Measurements from ENCODE around the gene ING2.
"Not testable (repeated sequence)": the region's sequence is repeated elsewhere in the genome, so short reads cannot be mapped to it uniquely, and the experiment has no call there.

The ING2 gene

DNA sequence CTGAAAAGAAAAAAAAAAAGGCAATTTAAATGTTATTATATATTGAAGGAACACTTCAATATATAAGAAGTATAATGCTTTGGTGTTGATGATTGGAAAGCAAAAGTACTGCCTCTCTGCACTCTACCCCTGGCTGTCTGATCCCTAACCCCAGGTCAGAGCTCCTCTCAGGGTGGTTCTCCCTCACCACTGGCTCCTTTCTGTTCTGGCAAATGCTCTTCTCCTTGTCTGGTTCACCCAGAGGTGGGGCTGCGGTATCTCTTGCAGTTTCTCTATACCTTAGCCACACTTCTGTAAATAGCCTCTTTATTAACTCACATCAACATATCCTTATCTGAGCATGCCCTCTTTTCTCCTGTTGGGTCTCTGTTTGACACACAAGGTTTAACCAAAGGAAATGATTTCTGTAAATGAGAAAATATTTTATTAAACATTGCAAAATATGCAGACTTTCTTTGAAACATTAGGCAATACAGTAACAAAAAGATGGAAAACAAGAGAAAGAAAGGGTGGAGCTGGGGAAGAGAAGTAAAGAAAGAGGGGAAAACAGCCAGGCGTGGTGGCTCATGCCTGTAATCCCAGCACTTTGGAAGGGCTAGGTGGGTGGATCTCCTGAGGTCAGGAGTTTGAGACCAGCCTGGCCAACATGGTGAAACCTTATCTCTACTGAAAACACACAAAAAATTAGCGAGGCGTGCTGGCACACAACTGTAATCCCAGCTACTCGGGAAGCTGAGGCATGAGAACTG is 45.7 kb downstream of the ING2 start:
- no peak for DNase-seq (ENCODE audit: low read depth)

DNA sequence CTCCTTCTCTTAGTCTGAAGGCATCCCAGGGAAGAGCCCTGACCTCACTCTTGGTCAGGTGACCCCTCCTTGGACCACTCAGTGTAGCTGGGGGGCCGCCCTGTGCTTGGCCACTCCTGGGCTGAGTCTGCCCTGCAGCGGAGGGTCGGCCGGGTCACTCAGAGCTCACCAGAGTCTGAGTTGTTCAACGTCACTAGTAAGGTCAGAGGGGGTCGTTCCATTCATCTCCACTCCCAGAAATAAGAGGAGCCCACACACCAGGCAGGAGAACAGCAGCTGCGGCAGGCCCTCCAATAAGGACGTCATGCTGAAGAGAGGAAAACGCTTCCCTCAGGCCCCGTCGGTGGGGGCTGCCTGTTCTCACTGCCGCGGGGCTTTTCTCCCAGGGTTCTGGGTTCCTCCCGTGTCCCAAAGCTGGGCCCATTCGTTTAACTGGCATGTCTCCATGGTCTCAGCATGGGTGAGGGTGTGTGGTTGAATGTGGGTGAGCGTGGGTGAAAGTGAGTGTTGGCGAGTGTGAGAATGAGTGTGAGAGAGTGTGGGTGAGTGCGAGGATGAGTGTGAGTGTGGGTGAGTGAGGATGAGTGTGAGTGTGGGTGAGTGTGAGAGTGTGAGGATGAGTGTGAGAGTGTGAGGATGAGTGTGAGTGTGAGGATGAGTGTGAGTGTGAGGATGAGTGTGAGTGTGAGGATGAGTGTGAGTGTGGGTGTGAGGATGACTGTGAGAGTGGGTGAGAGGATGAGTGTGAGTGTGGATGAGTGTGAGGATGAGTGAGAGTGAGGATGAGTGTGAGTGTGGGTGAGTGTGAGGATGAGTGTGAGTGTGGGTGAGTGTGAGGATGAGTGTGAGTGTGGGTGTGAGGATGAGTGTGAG is 47.7 kb downstream of the ING2 start:
- no peak for DNase-seq (ENCODE audit: low read depth)

DNA sequence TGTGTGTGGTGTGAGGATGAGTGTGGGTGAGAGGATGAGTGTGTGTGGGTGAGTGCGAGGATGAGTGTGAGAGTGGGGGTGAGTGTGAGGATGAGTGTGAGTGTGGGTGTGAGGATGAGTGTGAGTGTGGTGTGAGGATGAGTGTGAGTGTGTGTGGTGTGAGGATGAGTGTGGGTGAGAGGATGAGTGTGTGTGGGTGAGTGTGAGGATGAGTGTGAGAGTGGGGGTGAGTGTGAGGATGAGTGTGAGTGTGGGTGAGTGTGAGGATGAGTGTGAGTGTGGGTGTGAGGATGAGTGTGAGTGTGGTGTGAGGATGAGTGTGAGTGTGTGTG is 48.3 kb downstream of the ING2 start:
- DNase-seq (ENCODE audit: low read depth): not testable (repeated sequence)

DNA sequence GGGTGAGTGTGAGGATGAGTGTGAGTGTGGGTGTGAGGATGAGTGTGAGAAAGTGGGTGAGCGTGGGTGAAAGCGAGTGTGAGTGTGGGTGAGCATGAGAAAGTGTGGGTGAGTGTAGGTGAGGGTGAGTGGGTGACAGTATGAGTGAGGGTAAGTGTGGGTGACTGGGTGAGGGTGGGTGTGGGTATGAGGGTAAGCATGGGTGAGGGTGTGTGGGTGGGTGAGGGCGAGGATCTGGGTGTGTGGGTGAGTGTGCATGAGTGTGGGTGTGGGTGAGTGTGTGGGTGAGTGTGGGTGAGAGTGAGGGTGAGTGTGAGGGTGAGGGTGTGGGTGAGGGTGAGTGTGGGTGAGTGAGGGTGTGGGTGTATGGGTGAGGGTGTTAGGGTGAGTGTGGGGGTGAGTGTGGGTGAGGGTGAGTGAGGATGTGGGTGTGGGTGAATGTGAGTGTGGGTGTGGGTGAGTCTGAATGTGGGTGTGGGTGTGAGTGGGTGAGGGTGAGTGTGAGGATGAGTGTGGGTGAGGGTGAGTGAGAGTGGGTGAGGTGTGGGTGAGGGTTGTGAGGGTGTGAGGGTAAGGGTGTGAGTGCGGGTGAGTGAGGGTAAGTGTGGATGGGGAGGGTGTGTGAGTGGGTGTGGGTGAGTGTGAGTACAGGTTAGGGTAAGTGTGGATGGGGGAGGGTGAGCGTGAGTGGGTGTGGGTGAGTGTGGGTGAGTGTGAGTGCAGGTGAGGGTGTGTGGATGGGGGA is 48.9 kb downstream of the ING2 start:
- no peak for DNase-seq (ENCODE audit: low read depth)

DNA sequence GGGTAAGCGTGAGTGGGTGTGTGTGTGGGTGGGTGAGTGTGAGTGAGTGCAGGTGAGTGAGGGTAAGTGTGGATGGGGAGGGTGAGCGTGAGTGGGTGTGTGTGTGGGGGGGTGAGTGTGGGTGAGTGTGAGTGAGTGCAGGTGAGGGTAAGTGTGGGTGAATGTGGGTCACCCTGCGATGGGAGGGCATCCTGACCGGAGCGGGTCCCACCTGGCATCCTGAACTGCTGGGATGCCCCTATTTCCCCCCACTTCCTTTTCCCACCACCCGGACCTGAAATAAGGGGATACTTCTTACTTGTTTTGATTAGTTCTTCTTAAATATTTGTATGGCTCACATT is 49.5 kb downstream of the ING2 start:
- DNase-seq (ENCODE audit: low read depth): no peak

DNA sequence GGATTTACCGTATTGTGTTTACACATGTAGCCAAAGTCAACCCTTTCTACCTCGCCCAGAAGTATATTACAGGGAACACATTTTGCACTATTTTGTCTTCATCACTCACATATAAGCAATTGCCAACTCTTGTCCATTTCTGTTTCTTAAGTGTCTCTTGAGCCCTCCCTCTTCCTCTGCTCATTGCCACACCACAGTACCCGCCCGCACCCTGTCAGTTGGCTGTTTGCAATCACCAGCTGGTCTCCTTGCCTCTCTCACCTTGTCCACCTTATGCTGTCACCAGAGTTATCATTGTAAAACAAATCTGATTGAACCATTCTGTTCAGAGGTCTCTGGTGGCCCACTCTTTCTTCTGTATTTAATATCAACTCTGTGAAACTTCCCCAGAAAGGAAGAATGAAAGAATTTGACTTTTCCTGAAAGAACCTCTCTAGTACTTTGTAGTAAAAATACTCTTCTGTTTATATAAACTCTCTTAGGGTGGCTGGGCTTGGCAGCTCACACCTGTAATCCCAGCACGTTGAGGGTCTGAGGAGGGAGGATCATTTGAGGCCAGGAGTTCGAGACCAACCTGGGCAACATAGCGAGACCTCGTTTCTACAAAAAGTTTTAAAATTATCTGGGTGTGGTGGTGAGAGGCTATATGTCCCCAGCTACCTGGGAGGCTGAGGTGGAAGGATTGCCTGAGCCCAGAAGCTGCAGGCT is 50.2 kb downstream of the ING2 start:
- DNase-seq (ENCODE audit: low read depth): no peak

DNA sequence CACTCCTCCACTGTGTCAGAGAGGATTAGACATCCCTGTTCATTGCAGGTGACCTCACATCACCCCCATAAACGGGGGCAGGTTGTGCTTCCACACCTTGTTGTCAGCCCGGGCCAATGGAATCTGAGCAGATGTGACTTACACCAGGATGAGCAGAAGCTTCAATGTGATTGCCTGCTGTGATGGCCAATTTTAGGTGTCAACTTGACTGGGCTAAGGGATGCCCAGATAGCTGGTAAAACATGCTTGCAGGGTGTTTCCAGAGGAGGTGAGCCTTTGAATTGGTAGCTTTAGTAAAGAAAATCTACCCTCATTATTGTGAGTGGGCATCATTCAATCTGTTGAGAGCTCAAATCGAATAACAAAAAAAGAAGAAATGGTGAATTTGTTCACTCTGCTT is 52.1 kb downstream of the ING2 start:
- no peak for DNase-seq (ENCODE audit: low read depth)

DNA sequence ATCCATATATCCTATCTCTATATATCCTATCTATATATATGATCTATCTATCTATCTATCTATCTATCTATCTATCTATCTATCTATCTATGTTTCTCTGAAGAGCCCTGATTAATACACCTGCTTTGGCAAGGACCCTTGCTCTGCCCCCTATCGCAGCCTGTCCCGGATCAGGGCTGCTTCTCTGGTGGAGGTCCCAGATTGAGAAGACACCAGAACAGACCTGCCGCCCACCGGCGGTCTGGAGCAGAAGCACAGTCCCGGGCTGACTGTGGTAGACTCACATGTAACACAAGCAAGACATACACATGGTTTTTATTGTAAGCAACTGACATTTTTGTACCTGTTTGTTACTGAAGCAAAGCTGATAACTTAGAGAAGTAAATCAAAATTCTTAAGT is 52.8 kb downstream of the ING2 start:
- DNase-seq (ENCODE audit: low read depth): no peak

DNA sequence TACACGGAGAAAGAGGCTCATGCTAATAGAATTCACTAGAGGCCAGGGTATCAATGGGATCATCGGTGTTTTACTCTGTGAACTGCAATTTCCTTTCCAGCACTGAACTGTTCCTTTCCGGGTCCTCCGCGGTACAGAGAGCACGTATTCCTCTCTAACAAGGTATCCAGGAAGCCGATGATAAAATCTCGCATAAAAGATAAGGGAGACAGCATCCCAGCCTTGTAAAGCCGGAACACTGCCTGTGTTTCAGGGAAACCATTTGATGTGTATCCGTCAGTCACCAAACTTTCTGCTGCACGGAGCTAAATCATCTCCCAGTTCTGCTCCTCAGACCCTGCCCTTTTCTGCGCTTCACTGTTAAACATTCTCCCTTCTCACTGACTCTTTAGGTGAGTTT is 54.0 kb downstream of the ING2 start:
- DNase-seq (ENCODE audit: low read depth): no peak

DNA sequence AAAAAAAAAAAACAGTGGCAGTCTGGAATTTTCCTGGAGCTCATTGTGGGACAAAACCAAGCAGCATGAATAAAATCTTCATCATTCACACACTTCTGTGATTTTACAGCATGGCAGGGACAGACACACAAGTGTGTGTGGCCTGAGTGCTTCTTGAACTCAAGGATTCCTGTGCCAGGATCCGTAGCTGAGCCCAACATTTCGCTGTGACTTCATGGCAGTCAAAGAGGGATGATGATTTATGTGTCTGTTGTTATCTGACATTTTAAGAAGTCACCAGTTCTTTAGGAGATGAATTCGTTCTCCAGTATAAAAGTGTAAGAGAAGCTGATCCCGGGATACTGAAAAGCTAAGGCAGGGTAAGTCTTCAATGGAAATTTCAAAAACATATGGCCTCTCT is 57.0 kb downstream of the ING2 start:
- DNase-seq (ENCODE audit: low read depth): no peak
